GM21515 (cell line): ENCODE data around the gene GNG11.

Source experiments
- ATAC-seq: cut with Tn5 transposase; IDR thresholded peaks from one replicate; pipeline ENCODE4 v1.9.1; 2021; ENCODE audit not compliant: unreplicated experiment

Gene GNG11

DNA sequence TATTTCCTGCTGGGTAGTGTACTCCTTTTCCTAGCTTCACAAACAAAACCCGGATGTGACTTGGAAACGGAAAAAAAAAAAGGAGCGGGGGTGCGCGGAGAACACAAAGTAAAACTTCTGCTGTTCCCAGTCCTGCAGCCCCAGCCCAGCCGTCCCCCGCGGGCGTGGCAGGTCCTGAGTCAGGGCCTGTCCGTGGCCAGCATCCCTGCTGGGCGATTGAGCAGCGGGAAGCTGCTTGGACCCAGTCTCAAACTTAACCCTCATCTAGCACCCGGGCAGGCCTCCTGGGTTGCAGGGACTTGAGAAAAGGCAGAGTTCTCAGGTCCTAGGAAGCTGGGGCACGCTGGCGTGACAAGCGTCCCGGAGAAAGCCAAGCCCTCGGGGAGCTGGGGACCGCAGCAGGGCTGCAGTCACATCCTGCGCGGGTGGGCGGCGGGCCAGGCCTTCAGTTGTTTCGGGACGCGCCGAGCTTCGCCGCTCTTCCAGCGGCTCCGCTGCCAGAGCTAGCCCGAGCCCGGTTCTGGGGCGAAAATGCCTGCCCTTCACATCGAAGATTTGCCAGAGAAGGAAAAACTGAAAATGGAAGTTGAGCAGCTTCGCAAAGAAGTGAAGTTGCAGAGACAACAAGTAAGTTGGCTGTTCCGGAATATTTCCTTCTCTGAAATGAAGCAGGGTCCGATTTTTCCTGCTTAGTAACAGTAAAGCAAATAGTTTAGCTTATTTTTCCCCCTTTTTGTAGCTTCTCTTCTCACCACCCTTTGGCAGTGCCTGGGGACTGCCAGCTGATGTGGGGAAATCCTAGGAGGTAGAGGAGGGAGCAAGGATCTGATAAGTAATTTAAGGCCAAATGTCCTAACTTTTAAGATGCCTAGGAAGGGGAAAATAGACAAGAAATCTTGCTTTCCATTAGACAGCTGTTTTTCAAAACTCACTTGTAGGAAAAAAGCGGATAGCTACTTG lies at the start of gene GNG11:
TSS of gene GNG11 (plus strand) at position 129 of the 960 bp plus-strand sequence. CDS start at position 532, 403 bp downstream.
- ATAC-seq, result peak; percentile 92

DNA sequence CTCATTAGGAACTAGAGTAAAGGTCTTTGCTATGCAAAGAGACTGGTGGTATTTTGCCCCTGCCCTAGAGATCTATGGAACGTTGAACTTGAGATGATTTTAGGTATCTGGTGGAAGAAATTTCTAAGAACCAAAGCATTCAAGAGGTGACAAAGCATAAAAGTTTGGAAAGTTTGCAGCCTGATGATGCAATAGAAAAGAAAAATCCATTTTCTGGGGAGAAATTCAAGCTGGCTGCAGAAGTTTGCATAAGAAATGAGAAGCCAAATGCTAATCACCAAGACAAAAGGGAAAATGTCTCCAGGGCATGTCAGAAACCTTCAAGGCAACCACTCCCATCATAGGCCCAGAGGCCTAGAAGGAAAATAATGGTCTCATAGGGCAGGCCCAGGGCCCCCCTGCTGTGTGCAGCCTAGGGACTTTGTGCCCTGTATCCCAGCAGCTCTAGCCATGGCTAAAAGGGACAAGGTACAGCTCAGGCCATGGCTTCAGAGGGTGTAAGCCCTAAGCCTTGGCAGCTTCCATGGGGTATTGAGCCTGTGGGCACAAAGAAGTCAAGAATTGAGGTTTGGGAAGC lies 47.4 kb upstream of the GNG11 start:
- no peak for ATAC-seq

DNA sequence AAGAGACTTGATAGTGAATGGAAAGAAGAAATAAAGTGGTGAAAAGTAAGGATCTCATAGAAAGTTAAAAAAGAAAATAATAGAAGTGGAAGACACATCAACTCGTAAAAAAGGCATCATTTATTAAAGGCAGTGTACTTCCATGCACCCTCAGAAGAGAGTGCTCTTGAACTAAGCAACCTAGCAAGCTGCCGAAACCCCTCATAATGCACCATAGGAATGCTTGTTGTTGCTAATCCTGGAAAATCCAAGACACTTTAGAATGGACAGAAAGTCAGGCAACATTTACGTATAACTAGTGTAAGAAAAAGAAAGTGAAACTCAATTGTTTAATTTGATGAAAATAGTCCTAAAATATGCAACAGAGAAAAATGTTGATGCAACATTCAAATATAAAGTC lies 43.8 kb upstream of the GNG11 start:
- no peak for ATAC-seq

GRCh38 chr7:93879356-93879755 lies 42.2 kb upstream of the GNG11 start:
- ATAC-seq, result no peak

DNA sequence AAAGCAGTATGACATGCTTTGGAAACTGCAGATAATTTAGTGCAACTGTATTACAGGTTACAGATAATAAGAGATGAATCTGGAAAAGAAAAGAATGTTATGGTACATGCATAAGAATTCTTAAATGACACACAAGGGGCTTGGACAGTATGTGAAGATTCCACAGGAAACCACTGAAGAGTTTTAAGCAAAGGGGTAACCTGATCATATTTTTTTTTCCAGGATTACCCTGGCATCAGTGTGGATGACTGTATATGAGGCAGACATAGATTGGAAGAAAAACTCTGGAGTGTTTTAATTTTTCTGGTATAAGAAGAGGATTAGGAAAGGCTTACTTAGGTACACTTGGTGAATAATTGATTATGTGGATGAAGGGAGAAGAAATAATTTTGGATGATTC lies 39.1 kb upstream of the GNG11 start:
- no peak for ATAC-seq

GRCh38 chr7:93883078-93883916 lies 38.2 kb upstream of the GNG11 start:
- ATAC-seq, result no peak

- ATAC-seq, result no peak
These were observed 37.6 kb upstream of the GNG11 start for GRCh38 chr7:93883917-93884345.

- no peak for ATAC-seq
These were observed 37.0 kb upstream of the GNG11 start for GRCh38 chr7:93884541-93884940.

DNA sequence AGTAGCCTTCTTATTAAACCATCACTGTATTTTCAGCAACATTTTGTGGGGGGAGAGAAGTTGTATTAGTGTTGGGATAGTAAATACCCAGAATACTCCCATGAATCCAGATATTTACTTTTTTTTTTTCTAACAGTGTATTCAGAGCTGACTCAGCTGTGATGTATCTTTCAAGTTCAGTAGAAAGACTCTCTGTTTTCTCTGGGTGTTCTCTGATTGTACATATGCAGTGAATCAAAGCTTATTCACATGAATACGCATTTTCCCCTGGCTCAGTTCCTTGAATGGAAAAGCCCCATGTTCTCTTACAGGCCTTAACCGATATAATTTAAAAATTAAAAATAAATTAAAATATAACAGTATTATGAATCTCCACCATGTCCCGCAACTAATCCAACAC lies 32.3 kb upstream of the GNG11 start:
- no peak for ATAC-seq

DNA sequence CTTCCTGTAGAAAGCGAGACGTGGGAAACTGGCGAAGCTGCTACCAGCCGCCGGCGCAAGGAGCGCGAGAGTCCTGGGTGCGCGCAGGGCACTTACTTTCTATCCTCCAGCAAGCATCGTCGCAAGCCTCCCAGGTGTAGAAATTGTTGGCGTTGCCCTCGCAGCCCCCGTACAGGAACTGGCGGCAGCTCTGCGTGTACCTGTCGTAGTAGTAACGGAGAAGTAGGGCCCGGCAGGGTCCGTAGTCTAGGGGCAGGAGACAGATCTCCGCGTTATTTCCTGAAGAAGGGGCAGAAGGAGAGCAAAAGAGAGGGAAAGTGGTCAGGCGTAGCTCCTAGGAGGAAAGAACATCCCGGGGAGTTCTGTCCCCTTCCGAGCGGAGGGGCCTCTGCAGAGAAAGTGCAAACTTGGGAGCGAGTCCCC lies 31.5 kb upstream of the GNG11 start:
- ATAC-seq, result peak; percentile 67

GRCh38 chr7:93890464-93891068 lies 31.0 kb upstream of the GNG11 start, which contains the start of gene TFPI2:
Gene TFPI2, minus strand, starts transcription at chr7:93890753. Its CDS starts 75 bp downstream, at chr7:93890678.
- ATAC-seq, result peak; percentile 43

DNA sequence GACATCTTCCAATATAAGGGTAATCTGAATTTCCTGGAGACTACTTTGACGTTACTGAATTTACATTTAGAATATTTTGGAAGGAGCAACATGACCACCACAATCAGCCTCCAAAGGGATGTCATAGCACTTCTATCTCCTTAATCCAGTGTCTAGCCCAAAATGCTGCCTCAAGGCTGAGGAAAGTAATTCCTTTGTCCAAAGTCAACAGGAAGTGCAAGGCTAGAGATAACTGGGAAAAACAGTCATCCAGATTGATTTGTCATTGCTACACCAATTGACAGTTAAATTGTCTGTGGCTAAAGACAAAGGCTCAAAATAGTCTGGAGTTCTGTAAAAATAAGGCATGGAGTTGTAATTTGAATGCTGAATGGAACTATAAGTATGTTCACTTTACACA lies 27.1 kb upstream of the GNG11 start:
- no peak for ATAC-seq

GRCh38 chr7:93894966-93895640 lies 26.4 kb upstream of the GNG11 start:
- ATAC-seq, result no peak

- no peak for ATAC-seq
These were observed 25.5 kb upstream of the GNG11 start for GRCh38 chr7:93895859-93896600.

GRCh38 chr7:93897680-93898079 lies 23.9 kb upstream of the GNG11 start:
- ATAC-seq, result no peak

DNA sequence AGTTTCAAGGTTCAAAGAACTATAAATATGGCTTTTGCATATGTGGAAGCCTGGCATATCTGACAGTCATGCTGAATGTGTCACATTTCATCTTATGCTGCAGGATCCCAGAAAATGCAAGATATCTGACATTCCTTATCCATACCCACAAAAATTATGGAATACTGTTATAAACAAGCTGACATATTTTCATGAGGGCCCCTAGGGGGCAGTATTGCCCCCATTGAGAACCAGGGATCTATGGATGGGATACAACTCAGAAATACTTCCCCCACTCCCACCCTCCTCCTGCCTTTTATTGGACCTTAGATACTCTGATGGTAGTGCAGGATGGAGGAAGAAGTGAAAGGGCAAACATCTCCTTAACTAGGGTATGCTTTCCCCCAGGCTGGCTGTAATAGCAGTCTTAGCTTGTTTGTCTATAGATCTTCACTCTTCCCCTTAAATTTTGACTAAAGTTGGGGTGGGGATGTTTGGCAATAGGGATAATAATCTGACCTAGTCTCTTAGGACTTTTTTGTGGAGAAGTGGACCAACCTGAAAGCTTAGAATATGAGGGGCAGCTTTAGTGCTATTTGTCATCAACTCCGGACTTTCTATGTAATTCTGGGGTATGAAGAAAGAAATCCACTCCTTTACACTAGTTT lies 18.6 kb upstream of the GNG11 start:
- ATAC-seq, result no peak

- ATAC-seq, result no peak
These were observed 15.3 kb upstream of the GNG11 start, which contains the start of gene GNGT1 for GRCh38 chr7:93906267-93906666. Gene GNGT1, plus strand, starts transcription at chr7:93906567. Its CDS starts 180 bp downstream, at chr7:93906747.

DNA sequence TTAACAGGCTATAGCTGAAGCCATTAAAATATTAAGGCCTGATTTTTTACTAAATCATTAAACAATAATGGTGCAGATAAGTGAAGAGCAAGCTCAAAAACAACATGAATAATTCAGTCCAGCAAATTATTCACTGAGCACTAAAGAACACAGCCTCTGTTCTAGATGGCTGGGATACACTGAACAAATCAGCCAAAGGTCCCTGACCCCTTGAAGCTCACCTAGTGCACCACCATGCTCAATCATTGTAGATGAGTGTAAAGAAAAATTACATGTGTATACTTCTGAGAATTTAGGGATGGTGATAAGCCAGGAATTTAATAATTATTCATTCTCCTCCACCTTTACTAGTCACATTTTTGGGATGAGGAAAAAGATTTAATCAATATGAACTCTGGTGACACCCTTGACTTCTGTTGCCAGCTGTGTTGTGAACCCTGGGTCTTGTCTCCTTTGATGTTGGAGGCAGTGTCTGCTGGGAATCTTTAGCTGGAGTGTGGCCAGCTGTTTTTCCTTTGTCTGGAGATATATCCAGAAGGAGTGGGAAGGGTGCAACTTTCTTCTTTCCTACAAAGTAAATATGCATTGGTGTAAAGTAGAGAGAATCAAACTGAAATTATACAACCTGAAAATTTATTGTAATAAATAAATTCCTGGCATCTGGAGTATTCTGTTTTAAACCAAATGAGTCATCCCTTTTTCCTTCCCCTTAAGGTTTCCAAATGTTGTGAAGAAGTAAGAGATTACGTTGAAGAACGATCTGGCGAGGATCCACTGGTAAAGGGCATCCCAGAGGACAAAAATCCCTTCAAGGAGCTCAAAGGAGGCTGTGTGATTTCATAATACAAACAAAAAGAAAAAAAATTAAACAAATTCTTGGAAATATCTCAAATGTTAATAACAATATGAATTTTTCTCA lies 11.2 kb upstream of the GNG11 start:
- ATAC-seq, result no peak
